Measurements from ENCODE around the gene ZNF444. TPM values are rescaled to one million over a fixed set of nuclear protein-coding genes. Genes with fewer than 3 reads are reported as not detected.

The ZNF444 gene
- total RNA-seq, 2 experiments from 2014 or later: 22.0 to 25.3 TPM

Small RNA genes lying within 50 kb of the gene (small RNA-seq; reads per million reads assigned to genes)
- gene AC024580.2 (not detected), gene RF00019 (not detected)

Other genes starting within 250 kb of the ZNF444 start
- not detected in 2 replicates for gene NLRP13, start 209.0 kb upstream of the ZNF444 start, total RNA-seq (2014; rRNA removed; shearing (Covaris generic))
- not detected in 2 replicates for gene NLRP13, start 209.0 kb upstream of the ZNF444 start, total RNA-seq (2022)
- not detected in 2 replicates for gene NLRP8, start 193.5 kb upstream of the ZNF444 start, total RNA-seq (2014; rRNA removed; shearing (Covaris generic))
- gene NLRP8, start 193.5 kb upstream of the ZNF444 start, total RNA-seq (2022): not detected in 2 replicates
- gene NLRP5, start 154.5 kb upstream of the ZNF444 start, total RNA-seq (2014; rRNA removed; shearing (Covaris generic)): not detected in 2 replicates
- not detected in 2 replicates for gene NLRP5, start 154.5 kb upstream of the ZNF444 start, total RNA-seq (2022)
- gene ZNF787, start 20.0 kb upstream of the ZNF444 start, total RNA-seq (2014; rRNA removed; shearing (Covaris generic)): 30.6 and 36.5 TPM in 2 replicates
- 31.7 and 35.6 TPM in 2 replicates for gene ZNF787, start 20.0 kb upstream of the ZNF444 start, total RNA-seq (2022)
- not detected in 2 replicates for gene GALP, start 34.7 kb downstream of the ZNF444 start, total RNA-seq (2014; rRNA removed; shearing (Covaris generic))
- not detected in 2 replicates for gene GALP, start 34.7 kb downstream of the ZNF444 start, total RNA-seq (2022)
- not detected in 2 replicates for gene ZSCAN5B, start 56.5 kb downstream of the ZNF444 start, total RNA-seq (2014; rRNA removed; shearing (Covaris generic))
- not detected in 2 replicates for gene ZSCAN5B, start 56.5 kb downstream of the ZNF444 start, total RNA-seq (2022)
- gene ZSCAN5C, start 61.0 kb downstream of the ZNF444 start, total RNA-seq (2014; rRNA removed; shearing (Covaris generic)): not detected in 2 replicates
- gene ZSCAN5C, start 61.0 kb downstream of the ZNF444 start, total RNA-seq (2022): not detected in 2 replicates
- gene EDDM13, start 131.5 kb downstream of the ZNF444 start, total RNA-seq (2014; rRNA removed; shearing (Covaris generic)): not detected in 2 replicates
- not detected in 2 replicates for gene EDDM13, start 131.5 kb downstream of the ZNF444 start, total RNA-seq (2022)
- 9.9 and 19.2 TPM in 2 replicates for gene ZSCAN5A, start 173.6 kb downstream of the ZNF444 start, total RNA-seq (2014; rRNA removed; shearing (Covaris generic))
- 14.4 and 16.2 TPM in 2 replicates for gene ZSCAN5A, start 173.6 kb downstream of the ZNF444 start, total RNA-seq (2022)